Ishikawa (cell line): ENCODE results near the gene RPRD1A.

Experiments used
- CEBPB ChIP-seq: IDR thresholded peaks from 2 replicates; pipeline ENCODE4 v1.6.1; 2012
- EP300 ChIP-seq: IDR thresholded peaks from 2 replicates; pipeline ENCODE4 v1.6.1; 2012; ENCODE audit warnings: borderline replicate concordance
- FOXM1 ChIP-seq: IDR thresholded peaks from 2 replicates; pipeline ENCODE4 v1.6.1; 2012; ENCODE audit warnings: low read depth, borderline replicate concordance
- TAF1 ChIP-seq: IDR thresholded peaks from 2 replicates; pipeline ENCODE4 v1.6.1; 2012; ENCODE audit warnings: low read depth, mild to moderate bottlenecking
- TCF12 ChIP-seq: IDR thresholded peaks from 2 replicates; pipeline ENCODE4 v1.6.1; 2012; ENCODE audit warnings: low read depth
- TEAD4 ChIP-seq: IDR thresholded peaks from 2 replicates; pipeline ENCODE4 v1.6.1; 2012
- YY1 ChIP-seq: IDR thresholded peaks from 2 replicates; pipeline ENCODE4 v1.6.1; 2012; ENCODE audit warnings: low read depth

GRCh38 chr18:35972197-35973000 is 95.0 kb downstream of the RPRD1A start, which contains the start of gene RMP24:
- TF ChIP-seq EP300 (no peak), CEBPB (no peak), FOXM1 (no peak), TAF1 (peak; percentile 92), YY1 (no peak), TEAD4 (no peak), TCF12 (peak; percentile 49; the same call in 1 of the 2 replicates)
